Body of pancreas (tissue), 4 donors: ENCODE results near the gene LGR6. TPM values are rescaled to one million over a fixed set of nuclear protein-coding genes. Genes with fewer than 3 reads are reported as not detected.

ENCODE experiments used
- ATAC-seq: fragments of 150-250 bp; one replicate; pipeline ENCODE4 v1.9.1; 2016
- DNase-seq, 4 donors: peaks; one replicate each; pipeline ENCODE4 v3.0.0-alpha.2; 2019
- H3K27ac ChIP-seq, 4 donors: fragments of 200-600 bp; sonication (generic); 1 replicate in 3 of 4; 2 replicates in 1 of 4; pipeline versions ENCODE4 v1.5.1 to v1.6.1; 2016 to 2019; ENCODE audit warnings: mild to moderate bottlenecking in 1 of 4, mixed read lengths in 1 of 4, moderate library complexity in 1 of 4
- H3K27me3 ChIP-seq, 2 donors: fragments of 200-600 bp; sonication (generic); one replicate each; pipeline ENCODE4 v1.6.0; 2016; ENCODE audit warnings: mild to moderate bottlenecking in 1 of 2
- H3K36me3 ChIP-seq, 2 donors: fragments of 200-600 bp; sonication (generic); replicated peaks in 1 of 2; 2 replicates each; pipeline ENCODE4 v1.5.1; 2016; ENCODE audit warnings: low read depth in 2 of 2; ENCODE audit not compliant: insufficient read depth in 1 of 2
- H3K4me1 ChIP-seq: fragments of 200-600 bp; sonication (generic); one replicate; pipeline ENCODE4 v1.6.0; 2016
- H3K4me3 ChIP-seq, 2 donors: fragments of 200-600 bp; sonication (generic); 1 replicate in 1 of 2; 2 replicates in 1 of 2; pipeline ENCODE4 v1.5.1; 2016 to 2019
- H3K9me3 ChIP-seq, 3 donors: fragments of 200-600 bp; sonication (generic); 1 replicate in 2 of 3; 2 replicates in 1 of 3; pipeline ENCODE4 v1.5.1; 2016
- POLR2A ChIP-seq, 3 donors: fragments of 450-650 bp; IDR thresholded peaks; one replicate each; pipeline ENCODE4 v1.6.1; 2016; ENCODE audit warnings: antibody characterized with exemption in 3 of 3, mild to moderate bottlenecking in 2 of 3
- WGBS, 2 donors: methylation state at CpG; one replicate each; pipeline ENCODE4 v1.1.5; 2017; 5-methylcytosine and 5-hydroxymethylcytosine counted together
- intact Hi-C: fragments of 100-400 bp; cut with DNase I; formaldehyde crosslinking; loops from one replicate; pipeline ENCODE4 v1.15.1; 2023
- total RNA-seq, 2 donors: library from RNA; depleted of rRNA; stranded (reverse); fragments of >200 nt; gene quantifications; one replicate each; pipeline ENCODE4 v1.1.0, GENCODE V29; 2016
- TF ChIP-seq, protein P1 (sequence below), 7 experiments: fragments of 450-650 bp in 4 of 7; fragments of 200-600 bp in 3 of 7; sonication (generic) in 3 of 7; IDR thresholded peaks; one replicate each; pipeline ENCODE4 v1.5.1; 2016 to 2019; ENCODE audit warnings: antibody characterized with exemption in 7 of 7

The LGR6 gene
- total RNA-seq, 2 donors from 2014 or later = 0.52 TPM; not detected in 1

DNA sequence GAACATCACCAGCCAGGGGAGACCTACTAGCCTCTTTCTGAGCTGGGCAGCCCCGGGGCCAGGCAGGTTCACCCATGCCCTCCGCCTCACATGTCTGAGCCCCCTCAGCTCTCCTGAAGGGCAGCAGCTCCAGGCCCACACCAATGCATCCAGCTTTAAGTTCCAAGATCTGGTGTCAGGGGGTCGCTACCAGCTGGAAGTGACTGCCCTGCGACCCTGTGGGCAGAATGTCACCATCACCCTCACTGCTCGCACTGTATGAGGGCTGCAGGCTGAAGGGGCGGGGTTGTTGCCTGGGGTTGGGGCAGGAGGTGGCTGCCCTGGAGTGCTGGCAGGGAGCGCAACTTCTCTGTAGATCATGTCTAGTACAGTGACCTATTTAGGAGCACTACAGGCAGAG is 24.7 kb upstream of the LGR6 start:
- H3K27me3 ChIP-seq = no peaks in the 10 kb centered on the region
- no peak for DNase-seq
- WGBS, 2 donors = 77 to 82% methylated on average over 7 of the region's 7 CpGs

DNA sequence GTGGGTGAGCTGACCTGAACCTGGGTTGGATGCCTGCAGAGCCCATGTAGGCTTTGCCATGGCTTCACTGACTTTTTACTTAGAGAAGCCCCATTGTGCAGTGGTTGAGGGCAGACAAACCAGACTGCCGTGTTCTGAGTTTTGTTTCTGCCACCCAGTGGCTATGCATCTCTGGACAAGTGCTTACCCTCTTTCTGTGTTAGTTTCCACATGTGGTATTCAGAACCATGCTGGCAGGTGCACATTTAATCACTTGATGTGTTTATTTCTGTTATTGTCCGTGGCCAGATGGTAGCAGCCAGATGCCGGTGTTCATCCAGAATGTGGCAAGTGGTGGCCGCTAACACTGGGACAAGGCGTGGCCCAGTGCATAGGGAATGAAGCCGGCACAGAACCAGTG is 22.9 kb upstream of the LGR6 start:
- no peaks in the 10 kb centered on the region for H3K27me3 ChIP-seq
- WGBS, 2 donors = 79 to 83% methylated on average over 6 of the region's 6 CpGs
- no peaks in the 10 kb centered on the region for H3K36me3 ChIP-seq
- H3K27ac ChIP-seq = no peak overlapping the region
- no peak for TF ChIP-seq POLR2A (IDR thresholded peaks at IDR 0.05)
- TF ChIP-seq, protein P1, sequence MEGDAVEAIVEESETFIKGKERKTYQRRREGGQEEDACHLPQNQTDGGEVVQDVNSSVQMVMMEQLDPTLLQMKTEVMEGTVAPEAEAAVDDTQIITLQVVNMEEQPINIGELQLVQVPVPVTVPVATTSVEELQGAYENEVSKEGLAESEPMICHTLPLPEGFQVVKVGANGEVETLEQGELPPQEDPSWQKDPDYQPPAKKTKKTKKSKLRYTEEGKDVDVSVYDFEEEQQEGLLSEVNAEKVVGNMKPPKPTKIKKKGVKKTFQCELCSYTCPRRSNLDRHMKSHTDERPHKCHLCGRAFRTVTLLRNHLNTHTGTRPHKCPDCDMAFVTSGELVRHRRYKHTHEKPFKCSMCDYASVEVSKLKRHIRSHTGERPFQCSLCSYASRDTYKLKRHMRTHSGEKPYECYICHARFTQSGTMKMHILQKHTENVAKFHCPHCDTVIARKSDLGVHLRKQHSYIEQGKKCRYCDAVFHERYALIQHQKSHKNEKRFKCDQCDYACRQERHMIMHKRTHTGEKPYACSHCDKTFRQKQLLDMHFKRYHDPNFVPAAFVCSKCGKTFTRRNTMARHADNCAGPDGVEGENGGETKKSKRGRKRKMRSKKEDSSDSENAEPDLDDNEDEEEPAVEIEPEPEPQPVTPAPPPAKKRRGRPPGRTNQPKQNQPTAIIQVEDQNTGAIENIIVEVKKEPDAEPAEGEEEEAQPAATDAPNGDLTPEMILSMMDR (IDR thresholded peaks at IDR 0.05) = no peak
- H3K9me3 ChIP-seq = no peaks in the 10 kb centered on the region
- DNase-seq (no peak), ATAC-seq (no peak)
- intact Hi-C loops = no loop called here
- no peaks in the 10 kb centered on the region for H3K4me1 ChIP-seq
- H3K4me3 ChIP-seq = no peak overlapping the region

More for the DNA sequence above, 24.7 kb upstream of the LGR6 start:
- Histone ChIP-seq H3K9me3 (no peaks in the 10 kb centered on the region), H3K36me3 (no peaks in the 10 kb centered on the region), H3K4me3 (no peak overlapping the region), H3K4me1 (no peaks in the 10 kb centered on the region), H3K27ac (no peak overlapping the region)
- TF ChIP-seq POLR2A (IDR thresholded peaks at IDR 0.05) = no peak
- TF ChIP-seq, protein P1 (IDR thresholded peaks at IDR 0.05) = no peak
- intact Hi-C loops = no loop called here
- no peak for ATAC-seq

DNA sequence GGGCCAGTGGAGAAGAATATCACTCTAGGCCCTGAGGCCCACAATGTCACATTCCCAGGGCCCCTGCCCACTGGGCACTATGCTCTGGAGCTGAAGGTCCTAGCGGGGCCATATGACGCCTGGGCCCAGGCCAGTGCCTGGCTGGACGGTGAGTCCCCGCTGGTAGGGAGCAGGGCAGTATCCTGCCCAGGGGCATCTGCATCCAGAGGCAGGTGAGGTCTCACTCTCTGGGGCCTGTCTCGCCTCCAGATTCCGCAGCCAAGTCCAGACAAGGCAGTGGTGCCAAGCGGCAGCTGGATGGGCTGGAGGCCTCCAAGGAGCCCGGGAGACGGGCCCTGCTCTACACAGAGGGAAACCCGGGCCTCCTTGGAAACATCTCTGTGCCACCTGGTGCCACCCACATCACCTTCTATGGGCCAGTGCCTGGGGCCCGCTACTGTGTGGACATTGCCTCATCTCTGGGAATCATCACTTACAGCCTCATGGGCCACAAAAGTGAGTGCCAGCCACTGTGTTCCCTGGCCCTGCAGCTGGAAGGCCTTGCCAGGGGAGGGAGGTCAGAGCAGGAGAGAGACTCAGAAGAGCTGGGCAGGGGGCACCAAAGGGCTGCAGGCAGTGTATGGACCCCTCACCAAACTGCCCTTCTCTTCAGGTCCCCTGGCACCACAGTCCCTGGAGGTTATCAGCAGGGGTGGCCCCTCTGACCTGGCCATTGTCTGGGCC is 22.1 kb upstream of the LGR6 start:
- ATAC-seq (no peak), DNase-seq (no peak)
- Histone ChIP-seq H3K4me3 (no peak overlapping the region), H3K27me3 (no peaks in the 10 kb centered on the region), H3K27ac (no peak overlapping the region), H3K9me3 (no peaks in the 10 kb centered on the region), H3K36me3 (no peaks in the 10 kb centered on the region), H3K4me1 (no peaks in the 10 kb centered on the region)
- TF ChIP-seq POLR2A (IDR thresholded peaks at IDR 0.05) = no peak
- TF ChIP-seq, protein P1 (IDR thresholded peaks at IDR 0.05) = no peak
- WGBS, 2 donors = 95% methylated on average over 10 of the region's 11 CpGs; no CpG with 5 or more reads in 1 of the 2 donors
- intact Hi-C loops = no loop called here

DNA sequence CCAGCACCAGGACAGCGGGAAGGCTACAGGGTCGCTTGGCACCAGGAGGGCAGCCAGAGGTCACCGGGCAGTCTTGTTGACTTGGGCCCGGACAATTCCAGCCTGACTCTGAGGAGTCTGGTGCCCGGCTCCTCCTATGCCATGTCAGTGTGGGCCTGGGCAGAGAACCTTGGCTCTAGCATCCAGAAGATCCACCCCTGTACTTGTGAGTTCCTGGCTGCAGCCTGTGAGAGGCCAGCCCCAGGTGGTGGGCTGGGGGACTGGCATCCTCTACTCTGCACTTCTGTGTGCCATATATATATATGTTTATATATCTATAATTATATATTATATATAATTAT is 21.6 kb upstream of the LGR6 start:
- TF ChIP-seq, protein P1 (IDR thresholded peaks at IDR 0.05) = no peak
- TF ChIP-seq POLR2A (IDR thresholded peaks at IDR 0.05) = no peak
- no peak overlapping the region for H3K27ac ChIP-seq
- H3K4me3 ChIP-seq = no peak overlapping the region
- 90% methylated on average over 5 of the region's 5 CpGs; no CpG with 5 or more reads in 1 of the 2 donors for WGBS, 2 donors
- no peak for DNase-seq
- H3K4me1 ChIP-seq = no peaks in the 10 kb centered on the region
- H3K27me3 ChIP-seq = no peaks in the 10 kb centered on the region
- intact Hi-C loops = no loop called here
- H3K9me3 ChIP-seq = no peaks in the 10 kb centered on the region
- H3K36me3 ChIP-seq = no peaks in the 10 kb centered on the region
- ATAC-seq = no peak

DNA sequence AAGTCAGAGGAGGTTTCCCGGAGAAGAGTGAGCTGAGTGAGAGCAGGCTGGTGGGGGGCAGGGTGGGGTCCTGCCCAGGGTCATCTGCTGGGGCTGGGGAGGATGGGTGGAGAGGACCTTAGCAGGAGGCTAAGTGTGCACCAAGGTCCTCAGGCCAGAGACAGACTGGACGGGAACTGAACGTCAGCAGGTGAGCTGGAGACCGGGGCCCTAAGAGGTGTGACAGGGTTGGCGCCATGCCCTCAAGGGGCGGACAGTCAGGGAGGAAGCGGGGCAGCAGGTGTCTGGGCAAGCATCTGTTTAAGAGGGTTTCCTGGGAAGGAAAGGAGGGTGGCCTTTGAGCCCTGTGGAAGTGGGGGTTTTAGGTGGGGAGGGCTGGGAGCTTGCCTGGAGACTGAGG is 19.6 kb upstream of the LGR6 start:
- Histone ChIP-seq H3K9me3 (no peaks in the 10 kb centered on the region), H3K36me3 (no peaks in the 10 kb centered on the region), H3K4me3 (no peak overlapping the region), H3K27ac (no peak overlapping the region), H3K4me1 (no peaks in the 10 kb centered on the region), H3K27me3 (no peaks in the 10 kb centered on the region)
- intact Hi-C loops = no loop called here
- ATAC-seq (no peak), DNase-seq (no peak)
- TF ChIP-seq, protein P1 (IDR thresholded peaks at IDR 0.05) = no peak
- no peak for TF ChIP-seq POLR2A (IDR thresholded peaks at IDR 0.05)
- WGBS, 2 donors = 85 to 89% methylated on average over 7 of the region's 7 CpGs
